Immature natural killer cell (primary cell): ENCODE results near the gene CNNM1. TPM values are rescaled to one million over a fixed set of nuclear protein-coding genes. Genes with fewer than 3 reads are reported as not detected.

Experiments used
- DNase-seq, 3 donors: peaks; one replicate each; pipeline ENCODE4 v3.0.0; 2022; ENCODE audit warnings: mixed read lengths in 1 of 3
- H3K27ac Mint-ChIP-seq, 6 donors: one replicate each; pipeline ENCODE4 v1.8.0; 2020; ENCODE audit warnings: mixed read lengths in 6 of 6, mild to moderate bottlenecking in 5 of 6, inconsistent platforms in 4 of 6, moderate library complexity in 3 of 6
- H3K27me3 Mint-ChIP-seq, 3 donors: one replicate each; pipeline ENCODE4 v1.8.0; 2020 to 2021; ENCODE audit warnings: low read depth in 3 of 3, mild to moderate bottlenecking in 3 of 3, mixed read lengths in 3 of 3, moderate library complexity in 3 of 3, inconsistent platforms in 1 of 3
- H3K36me3 Mint-ChIP-seq, 3 donors: one replicate each; pipeline ENCODE4 v1.8.0; 2020; ENCODE audit warnings: mixed read lengths in 3 of 3, inconsistent platforms in 2 of 3, mild to moderate bottlenecking in 2 of 3
- H3K4me1 Mint-ChIP-seq, 2 donors: one replicate each; pipeline ENCODE4 v1.8.0; 2020; ENCODE audit warnings: inconsistent platforms in 2 of 2, mild to moderate bottlenecking in 2 of 2, mixed read lengths in 2 of 2, moderate library complexity in 1 of 2
- H3K4me3 Mint-ChIP-seq, 5 donors: one replicate each; pipeline ENCODE4 v1.8.0; 2020; ENCODE audit warnings: mild to moderate bottlenecking in 5 of 5, mixed read lengths in 5 of 5, inconsistent platforms in 3 of 5, moderate library complexity in 3 of 5
- H3K9me3 Mint-ChIP-seq, 6 donors: one replicate each; pipeline ENCODE4 v1.8.0; 2020; ENCODE audit warnings: mild to moderate bottlenecking in 6 of 6, mixed read lengths in 6 of 6, inconsistent platforms in 4 of 6, moderate library complexity in 3 of 6
- polyA plus RNA-seq, 3 donors: library from polyadenylated mRNA; unstranded; fragments of 300-500 nt; fragmentation: Illumina TruSeq; gene quantifications; one replicate each; pipeline ENCODE4 v1.2.3, GENCODE V29; 2021

CNNM1 gene
- polyA plus RNA-seq, 3 donors from 2014 or later, result not detected

DNA sequence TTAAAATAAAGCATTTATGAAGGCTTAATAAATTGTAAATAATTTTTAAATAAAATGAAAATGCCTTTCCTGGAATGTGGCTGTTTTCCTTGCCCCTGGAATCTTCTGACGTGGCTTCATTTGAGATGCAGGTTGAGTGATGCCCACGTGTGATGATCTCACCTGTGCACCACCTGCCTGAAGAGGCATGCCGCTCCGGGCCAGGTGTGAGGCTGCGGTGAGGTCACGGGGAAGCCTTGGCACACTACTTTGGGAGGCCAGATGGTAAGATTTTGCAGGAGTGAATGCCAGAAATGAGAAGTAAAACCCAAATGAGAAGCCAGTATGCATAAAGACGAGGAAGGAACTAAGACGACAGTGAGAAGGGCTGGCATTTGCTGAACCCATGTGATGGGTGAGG, 65.1 kb downstream of the CNNM1 start:
- H3K27ac Mint-ChIP-seq, result peak overlapping the region in 1 of 6 donors; percentile 6
- no peak for DNase-seq
- peaks cover 0 to 18% (median 4%) of the 10 kb centered on the region in 3 donors for H3K36me3 Mint-ChIP-seq
- no peak overlapping the region for H3K4me3 Mint-ChIP-seq
- no peaks in the 10 kb centered on the region for H3K9me3 Mint-ChIP-seq
- peaks cover 0 to 1% (median 0%) of the 10 kb centered on the region in 3 donors for H3K27me3 Mint-ChIP-seq
- peaks cover 0 to 3% of the 10 kb centered on the region in 2 donors for H3K4me1 Mint-ChIP-seq

DNA sequence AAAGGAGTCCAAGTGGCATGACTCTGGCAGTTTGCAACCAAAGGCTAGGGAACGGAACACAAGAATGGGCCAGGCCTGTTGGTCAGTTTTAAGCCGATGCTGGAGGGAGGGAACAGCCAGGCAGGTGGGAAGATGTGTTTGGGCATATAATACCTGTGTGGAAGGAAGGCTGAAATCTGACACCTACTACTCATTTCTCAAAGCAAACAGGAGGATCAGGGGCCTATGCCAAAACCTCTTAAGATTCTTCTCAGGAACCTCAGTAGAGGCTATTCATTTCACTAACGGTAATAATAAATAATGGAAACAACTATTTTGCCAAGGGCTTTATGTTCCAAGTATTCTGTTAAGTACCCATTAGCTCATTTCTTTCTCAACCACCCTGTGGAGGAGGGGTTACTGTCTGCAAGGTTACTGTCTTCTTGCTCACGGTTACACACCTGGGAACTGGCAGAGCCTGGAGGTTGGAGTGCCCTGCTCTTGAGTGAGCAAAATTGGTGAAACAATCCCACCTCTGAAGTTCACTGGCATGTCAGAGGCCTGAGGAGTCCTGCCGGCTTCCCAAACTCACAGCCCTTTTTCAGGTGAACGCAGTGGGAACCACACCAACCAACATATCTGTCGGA, 65.7 kb downstream of the CNNM1 start:
- H3K27ac Mint-ChIP-seq, result peak overlapping the region in 1 of 6 donors; percentile 37

DNA sequence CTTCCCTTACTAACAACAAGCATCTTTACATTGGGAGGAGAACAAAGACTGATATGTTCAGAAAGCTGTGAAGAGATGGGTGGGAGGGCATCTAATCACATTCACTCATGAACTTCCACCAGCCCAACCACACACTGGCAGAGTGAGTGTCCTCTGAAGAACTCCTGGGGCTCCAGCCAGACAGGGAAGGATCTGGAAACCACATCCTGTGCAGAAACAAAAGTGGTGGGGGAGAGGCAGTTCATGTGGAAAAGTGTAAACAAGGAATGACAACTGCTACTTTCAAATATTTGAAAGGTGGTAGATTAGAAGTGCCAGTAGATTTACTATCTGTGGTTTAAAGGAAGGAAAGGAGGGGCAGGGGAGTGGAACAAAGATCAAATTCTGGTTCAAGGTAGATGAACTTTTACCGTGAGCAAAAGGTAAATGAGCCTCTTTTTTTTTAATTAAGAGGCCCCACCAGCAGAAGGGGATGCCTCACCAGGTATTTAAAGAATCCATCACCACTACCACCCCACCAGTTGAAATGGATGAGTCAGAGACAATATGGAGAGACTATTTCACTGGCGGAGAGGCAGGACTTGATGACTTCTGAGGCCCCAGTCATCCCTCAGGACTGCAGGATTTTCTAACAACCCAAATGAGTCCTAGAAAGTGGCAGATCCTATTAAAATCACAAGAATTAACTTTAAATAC, 66.7 kb downstream of the CNNM1 start:
- Mint-ChIP-seq H3K9me3 (no peaks in the 10 kb centered on the region), H3K4me3 (no peak overlapping the region), H3K27me3 (peaks cover 0 to 1% (median 0%) of the 10 kb centered on the region in 3 donors), H3K4me1 (peaks cover 0 to 3% of the 10 kb centered on the region in 2 donors), H3K27ac (peak overlapping the region in 1 of 6 donors; percentile 80), H3K36me3 (peaks cover 0 to 20% (median 4%) of the 10 kb centered on the region in 3 donors)
- no peak for DNase-seq

More for the DNA sequence above, 65.7 kb downstream of the CNNM1 start:
- H3K36me3 Mint-ChIP-seq, result peaks cover 0 to 20% (median 4%) of the 10 kb centered on the region in 3 donors
- H3K4me3 Mint-ChIP-seq, result no peak overlapping the region
- DNase-seq, result no peak
- no peaks in the 10 kb centered on the region for H3K9me3 Mint-ChIP-seq
- H3K4me1 Mint-ChIP-seq, result peaks cover 0 to 3% of the 10 kb centered on the region in 2 donors
- peaks cover 0 to 1% (median 0%) of the 10 kb centered on the region in 3 donors for H3K27me3 Mint-ChIP-seq

DNA sequence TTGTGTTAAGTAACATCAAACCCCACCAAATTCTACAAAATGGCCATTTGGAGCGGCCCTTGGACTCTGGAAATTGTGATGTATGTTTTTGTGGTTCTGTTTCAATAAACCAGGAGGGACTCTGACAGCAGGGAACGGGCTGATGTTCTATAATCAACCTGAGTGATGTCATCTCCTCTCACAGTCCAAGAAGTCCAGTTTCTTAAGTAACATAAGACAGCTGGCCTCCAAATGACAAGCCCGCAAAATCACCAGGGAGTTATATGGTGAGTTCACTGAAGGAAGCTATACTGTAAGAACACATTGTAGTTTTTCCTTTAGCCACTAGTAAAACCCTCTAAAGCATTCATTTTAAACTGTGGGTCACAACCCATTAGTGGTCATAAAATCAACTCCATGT, 67.3 kb downstream of the CNNM1 start:
- DNase-seq, result no peak
- Mint-ChIP-seq H3K27ac (no peak overlapping the region), H3K9me3 (no peaks in the 10 kb centered on the region), H3K36me3 (peaks cover 0 to 20% (median 4%) of the 10 kb centered on the region in 3 donors), H3K4me3 (no peak overlapping the region), H3K4me1 (peaks cover 0 to 3% of the 10 kb centered on the region in 2 donors), H3K27me3 (peaks cover 0 to under 1% (median 0%) of the 10 kb centered on the region in 3 donors)

DNA sequence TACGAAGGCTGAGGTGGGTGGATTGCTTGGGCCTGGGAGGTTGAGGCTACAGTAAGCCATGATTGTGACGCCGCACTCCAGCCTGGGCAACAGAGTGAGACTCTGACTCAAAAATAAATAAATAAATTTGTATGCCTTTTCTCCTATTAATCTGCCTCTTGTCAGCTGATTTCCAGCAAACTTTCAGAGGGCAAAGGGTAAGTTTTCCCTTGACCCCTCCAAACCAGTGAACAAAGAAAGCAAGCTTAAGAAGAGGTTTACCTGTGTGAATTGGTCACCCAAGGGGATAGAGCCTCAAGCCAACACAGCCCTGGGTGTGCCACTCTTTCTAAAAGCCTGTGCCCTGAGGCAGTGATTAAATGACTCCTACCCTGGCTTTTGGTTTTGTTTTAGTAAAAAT, 70.5 kb downstream of the CNNM1 start:
- no peak overlapping the region for H3K27ac Mint-ChIP-seq
- peaks cover 11 to 48% (median 16%) of the 10 kb centered on the region in 3 donors for H3K36me3 Mint-ChIP-seq

DNA sequence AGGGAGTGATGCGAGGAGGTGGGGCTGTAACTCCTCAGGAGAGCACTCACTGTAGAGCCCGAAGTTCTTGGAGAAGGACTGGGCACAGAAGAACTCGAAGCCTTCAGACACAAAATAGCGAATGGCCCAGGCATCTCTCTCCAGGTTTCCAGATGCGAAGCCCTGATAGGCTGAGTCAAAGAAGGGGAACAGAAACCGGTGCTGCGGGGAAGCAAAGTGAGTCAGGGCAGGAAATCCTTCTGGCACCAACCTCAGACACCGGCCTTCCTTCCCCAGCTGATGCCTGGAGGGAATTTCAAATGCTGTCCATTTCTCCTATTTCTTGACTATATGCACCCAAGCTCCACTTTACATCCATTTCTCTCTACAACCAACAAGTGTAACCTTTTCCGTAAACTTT, 74.5 kb downstream of the CNNM1 start:
- no peak overlapping the region for H3K4me3 Mint-ChIP-seq
- peaks cover 21 to 60% (median 34%) of the 10 kb centered on the region in 3 donors for H3K36me3 Mint-ChIP-seq
- no peaks in the 10 kb centered on the region for H3K9me3 Mint-ChIP-seq
- H3K27me3 Mint-ChIP-seq, result no peaks in the 10 kb centered on the region
- H3K27ac Mint-ChIP-seq, result no peak overlapping the region
- DNase-seq, result no peak
- H3K4me1 Mint-ChIP-seq, result no peaks in the 10 kb centered on the region

More for the DNA sequence above, 70.5 kb downstream of the CNNM1 start:
- Mint-ChIP-seq H3K4me1 (no peaks in the 10 kb centered on the region), H3K27me3 (no peaks in the 10 kb centered on the region), H3K4me3 (no peak overlapping the region), H3K9me3 (no peaks in the 10 kb centered on the region)
- no peak for DNase-seq

DNA sequence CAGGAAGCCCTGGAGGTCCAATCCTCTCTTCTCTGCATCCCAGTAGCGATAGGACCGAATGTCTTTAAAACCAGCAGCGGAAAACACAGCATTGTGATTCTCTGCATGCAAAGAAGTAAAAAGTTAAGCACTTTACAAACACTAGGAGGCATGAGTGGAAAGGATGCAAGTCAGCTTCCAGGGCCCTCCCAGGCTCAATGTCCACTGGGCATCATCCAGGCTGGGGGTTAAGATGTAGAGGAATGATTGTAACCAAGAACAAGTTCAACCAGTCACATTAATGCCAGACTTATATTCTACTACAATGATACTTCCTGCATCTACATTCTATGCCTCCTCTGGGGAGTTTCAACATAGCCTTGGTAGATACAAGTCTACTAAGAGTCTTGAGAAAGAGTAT, 77.0 kb downstream of the CNNM1 start:
- no peak for DNase-seq
- Mint-ChIP-seq H3K36me3 (peaks cover 24 to 56% (median 34%) of the 10 kb centered on the region in 3 donors), H3K4me3 (no peak overlapping the region), H3K27me3 (no peaks in the 10 kb centered on the region), H3K9me3 (no peaks in the 10 kb centered on the region), H3K27ac (no peak overlapping the region), H3K4me1 (no peaks in the 10 kb centered on the region)

DNA sequence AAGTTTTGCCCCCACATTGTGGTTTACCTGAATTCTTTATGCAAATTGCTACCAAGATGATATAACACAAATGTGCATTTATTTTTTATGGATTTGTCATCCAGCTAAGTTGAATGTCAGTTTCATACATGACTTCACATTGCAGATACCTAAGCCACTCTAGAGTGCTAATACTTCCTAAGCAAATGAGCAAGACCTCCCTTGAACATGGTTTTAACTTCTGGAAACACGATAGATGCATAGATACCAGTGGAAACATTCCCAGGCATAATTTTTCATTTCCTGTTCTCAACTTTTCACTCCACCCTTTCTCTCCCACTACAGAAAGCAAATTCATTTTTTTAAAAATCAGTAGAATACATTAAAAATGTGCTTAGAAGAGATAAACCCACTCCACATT, 81.0 kb downstream of the CNNM1 start:
- no peak overlapping the region for H3K4me3 Mint-ChIP-seq
- H3K27me3 Mint-ChIP-seq, result no peaks in the 10 kb centered on the region
- H3K9me3 Mint-ChIP-seq, result no peaks in the 10 kb centered on the region
- H3K27ac Mint-ChIP-seq, result no peak overlapping the region
- peaks cover 14 to 30% (median 17%) of the 10 kb centered on the region in 3 donors for H3K36me3 Mint-ChIP-seq
- no peak for DNase-seq
- H3K4me1 Mint-ChIP-seq, result peaks cover 0 to 2% of the 10 kb centered on the region in 2 donors

DNA sequence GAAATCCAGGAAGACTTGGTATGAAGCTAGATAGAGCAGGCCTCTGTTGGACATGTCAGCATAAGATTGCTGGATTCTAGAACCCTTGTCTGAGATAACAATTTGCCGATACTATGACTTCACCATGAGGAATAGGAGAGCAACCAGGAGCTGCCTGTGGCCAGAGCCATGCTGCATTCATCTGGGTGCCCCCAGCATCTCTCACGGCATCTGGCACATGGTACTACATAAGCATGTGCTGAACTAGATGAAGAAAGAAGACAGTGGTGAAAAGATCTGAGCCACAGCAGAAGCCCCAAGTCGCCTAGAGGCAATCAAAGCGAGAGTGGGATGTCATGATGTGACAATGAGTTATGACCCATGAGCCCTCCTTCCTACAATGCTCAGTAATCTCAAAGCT, 81.7 kb downstream of the CNNM1 start:
- peaks cover 0 to 2% of the 10 kb centered on the region in 2 donors for H3K4me1 Mint-ChIP-seq
- no peak overlapping the region for H3K27ac Mint-ChIP-seq
- H3K27me3 Mint-ChIP-seq, result no peaks in the 10 kb centered on the region
- H3K9me3 Mint-ChIP-seq, result no peaks in the 10 kb centered on the region
- peaks cover 7 to 28% (median 15%) of the 10 kb centered on the region in 3 donors for H3K36me3 Mint-ChIP-seq
- H3K4me3 Mint-ChIP-seq, result no peak overlapping the region
- DNase-seq, result no peak

DNA sequence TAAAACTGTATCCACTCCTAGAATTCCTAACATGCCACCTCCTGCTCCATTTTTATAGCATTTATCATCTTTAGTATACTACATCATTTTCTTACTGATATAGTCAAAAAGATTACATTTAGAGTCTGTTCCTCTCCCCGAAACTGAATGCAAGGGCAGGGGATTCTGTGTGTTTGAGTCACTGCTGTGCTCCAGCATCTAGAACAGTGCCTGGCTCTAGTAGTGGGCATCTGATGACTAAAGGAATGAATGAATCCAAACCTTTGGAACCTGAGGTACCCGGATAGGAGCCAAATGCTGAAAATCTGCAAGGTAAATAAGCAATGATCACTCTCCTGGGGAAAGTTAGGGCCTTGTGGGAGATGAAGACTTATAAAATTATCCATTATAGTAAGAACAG, 82.4 kb downstream of the CNNM1 start:
- Mint-ChIP-seq H3K27ac (no peak overlapping the region), H3K36me3 (peaks cover 5 to 28% (median 20%) of the 10 kb centered on the region in 3 donors), H3K27me3 (no peaks in the 10 kb centered on the region)

DNA sequence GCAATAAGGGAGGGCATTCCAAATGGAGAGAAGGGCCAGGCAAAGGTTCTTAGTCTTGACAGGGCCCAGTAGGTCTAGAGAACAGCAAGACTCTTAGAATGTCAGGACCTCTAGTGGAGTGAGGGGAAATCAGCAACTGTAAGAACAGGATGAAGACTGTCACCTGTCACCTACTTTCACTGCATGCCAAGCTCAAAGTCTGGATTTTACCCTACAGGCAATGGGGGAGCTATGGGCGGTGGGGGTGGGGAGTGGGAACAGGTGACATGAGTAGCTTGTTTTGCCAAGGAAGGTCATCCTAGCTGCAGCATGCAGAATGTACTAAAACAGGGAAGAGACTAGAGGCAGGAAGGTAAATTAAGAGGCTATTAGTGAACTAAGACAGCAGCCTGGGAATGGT, 82.9 kb downstream of the CNNM1 start:
- Mint-ChIP-seq H3K4me1 (peaks cover 0 to 2% of the 10 kb centered on the region in 2 donors), H3K27me3 (no peaks in the 10 kb centered on the region), H3K36me3 (peaks cover 5 to 27% (median 20%) of the 10 kb centered on the region in 3 donors), H3K9me3 (no peaks in the 10 kb centered on the region), H3K4me3 (no peak overlapping the region), H3K27ac (no peak overlapping the region)
- no peak for DNase-seq

More for the DNA sequence above, 82.4 kb downstream of the CNNM1 start:
- Mint-ChIP-seq H3K4me1 (peaks cover 0 to 2% of the 10 kb centered on the region in 2 donors), H3K9me3 (no peaks in the 10 kb centered on the region), H3K4me3 (no peak overlapping the region)
- DNase-seq, result no peak

DNA sequence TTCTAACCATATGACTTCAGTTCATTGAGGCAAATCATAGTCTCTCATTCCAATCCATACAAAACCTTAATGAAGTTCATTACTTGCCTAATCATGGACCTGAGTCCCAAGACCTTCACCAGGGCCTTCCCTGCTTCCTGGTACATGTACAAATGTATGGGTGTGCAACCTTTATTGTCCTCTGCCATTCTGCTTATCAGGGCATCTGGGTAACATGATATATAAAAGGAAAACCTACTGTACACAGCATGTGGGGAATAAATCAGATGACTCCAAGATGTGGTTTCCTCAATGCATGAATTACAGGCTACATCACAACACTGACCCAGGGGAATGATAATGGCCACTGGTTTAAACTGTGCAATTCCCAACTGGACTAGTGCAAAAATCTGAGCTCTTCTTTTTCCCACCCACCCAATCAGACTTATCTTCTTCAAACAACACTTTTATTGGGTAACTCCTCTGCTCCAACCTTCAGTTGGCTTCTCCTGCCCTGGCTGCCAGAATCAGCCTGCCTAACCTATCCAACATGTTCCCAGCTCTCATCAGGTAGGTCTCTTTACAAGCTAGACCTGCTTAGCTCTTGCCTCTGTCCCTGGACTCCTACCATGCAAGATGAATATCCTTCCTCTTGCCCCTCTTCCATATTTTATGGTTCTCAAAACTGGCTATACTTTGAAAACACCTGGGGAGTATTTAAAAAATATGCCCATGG, 89.9 kb downstream of the CNNM1 start:
- Mint-ChIP-seq H3K9me3 (no peaks in the 10 kb centered on the region), H3K4me1 (peaks cover 0 to 3% of the 10 kb centered on the region in 2 donors), H3K36me3 (peaks cover 10 to 40% (median 34%) of the 10 kb centered on the region in 3 donors), H3K4me3 (no peak overlapping the region), H3K27ac (no peak overlapping the region), H3K27me3 (peaks cover 0 to 2% (median 2%) of the 10 kb centered on the region in 3 donors)
- DNase-seq, result no peak

DNA sequence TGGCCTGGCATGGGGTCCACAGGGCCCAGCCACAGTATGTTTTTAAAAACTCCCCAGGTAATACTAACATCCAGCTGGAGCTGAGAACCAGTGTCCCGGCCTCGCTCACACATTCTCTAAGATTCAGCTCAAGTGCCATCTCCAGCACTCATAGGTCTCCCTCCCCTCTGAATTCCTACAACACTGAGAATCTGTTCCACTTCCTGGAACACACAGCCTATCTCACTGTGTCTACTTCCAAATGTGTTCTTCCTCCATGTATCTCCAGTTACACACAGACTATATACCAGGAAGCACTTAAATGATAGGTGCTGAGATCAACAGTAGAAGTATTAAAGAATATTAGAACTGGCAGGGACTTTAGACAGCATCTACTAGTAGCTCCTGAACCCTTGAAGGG, 90.5 kb downstream of the CNNM1 start:
- DNase-seq, result no peak
- Mint-ChIP-seq H3K9me3 (no peaks in the 10 kb centered on the region), H3K27me3 (peaks cover 0 to 2% (median 2%) of the 10 kb centered on the region in 3 donors), H3K27ac (peak overlapping the region in 1 of 6 donors; percentile 25), H3K4me3 (no peak overlapping the region), H3K4me1 (peaks cover 0 to 2% of the 10 kb centered on the region in 2 donors), H3K36me3 (peaks cover 10 to 40% (median 34%) of the 10 kb centered on the region in 3 donors)
